ENCODE results near the gene COL20A1.

COL20A1 gene

GRCh38 chr20:63350597-63351325, 57.8 kb downstream of the COL20A1 start:
- DNase-seq, result no peak

GRCh38 chr20:63351326-63351700, 58.3 kb downstream of the COL20A1 start:
- no peak for DNase-seq

GRCh38 chr20:63351811-63352591, 59.0 kb downstream of the COL20A1 start:
- DNase-seq, result no peak

GRCh38 chr20:63352811-63353221, 59.8 kb downstream of the COL20A1 start:
- DNase-seq, result no peak

GRCh38 chr20:63354636-63355350, 61.8 kb downstream of the COL20A1 start:
- DNase-seq, result no peak

- DNase-seq, result no peak
Observed at GRCh38 chr20:63355781-63356295, 62.9 kb downstream of the COL20A1 start.

GRCh38 chr20:63356511-63356910, 63.5 kb downstream of the COL20A1 start:
- no peak for DNase-seq

GRCh38 chr20:63356931-63357879, 64.2 kb downstream of the COL20A1 start:
- DNase-seq, result no peak

GRCh38 chr20:63357921-63358905, 65.2 kb downstream of the COL20A1 start:
- DNase-seq, result no peak

- no peak for DNase-seq
Observed at GRCh38 chr20:63359164-63359934, 66.4 kb downstream of the COL20A1 start.

GRCh38 chr20:63359937-63360849, 67.2 kb downstream of the COL20A1 start:
- DNase-seq, result no peak

- no peak for DNase-seq
Observed at GRCh38 chr20:63360850-63361518, 68.0 kb downstream of the COL20A1 start, which contains the start of gene CHRNA4. TSS of gene CHRNA4 (minus strand) at chr20:63361349. CDS start at chr20:63361165, 184 bp downstream.

GRCh38 chr20:63361519-63362435, 68.8 kb downstream of the COL20A1 start:
- DNase-seq, result no peak

GRCh38 chr20:63362436-63363009, 69.5 kb downstream of the COL20A1 start:
- no peak for DNase-seq

- DNase-seq, result no peak
Observed at GRCh38 chr20:63363013-63363957, 70.3 kb downstream of the COL20A1 start.
